Sigmoid colon (tissue), 7 donors: Measurements from ENCODE around the gene SLC45A3. TPM values are rescaled to one million over a fixed set of nuclear protein-coding genes. Genes with fewer than 3 reads are reported as not detected.

Experiments
- DNase-seq: peaks from one replicate; pipeline ENCODE4 v3.0.0-alpha.2; 2019
- H3K27ac ChIP-seq, 4 donors: fragments of 200-600 bp; sonication (generic); one replicate each; pipeline ENCODE4 v1.5.1; 2016 to 2019; ENCODE audit warnings: mild to moderate bottlenecking in 1 of 4
- H3K27me3 ChIP-seq, 3 donors: fragments of 200-600 bp; sonication (generic); one replicate each; pipeline ENCODE4 v1.5.1; 2019; ENCODE audit warnings: mild to moderate bottlenecking in 1 of 3
- H3K36me3 ChIP-seq, 4 donors: fragments of 200-600 bp; sonication (generic); one replicate each; pipeline ENCODE4 v1.5.1; 2016 to 2019
- H3K4me1 ChIP-seq, 4 donors: fragments of 200-600 bp; sonication (generic); one replicate each; pipeline ENCODE4 v1.5.1; 2017 to 2019
- H3K4me3 ChIP-seq, 4 donors: fragments of 200-600 bp; sonication (generic); one replicate each; pipeline ENCODE4 v1.5.1; 2017 to 2019; ENCODE audit warnings: mild to moderate bottlenecking in 2 of 4, moderate library complexity in 1 of 4
- H3K9me3 ChIP-seq, 4 donors: fragments of 200-600 bp in 3 of 4; sonication (generic) in 3 of 4; one replicate each; pipeline versions ENCODE4 v1.5.1 to v1.6.1; 2013 to 2019
- CTCF ChIP-seq, 4 experiments: fragments of 450-650 bp in 3 of 4; fragments of 200-600 bp in 1 of 4; IDR thresholded peaks; one replicate each; pipeline ENCODE4 v1.5.1; 2016 to 2019; ENCODE audit warnings: antibody characterized with exemption in 4 of 4, mild to moderate bottlenecking in 3 of 4, moderate library complexity in 2 of 4
- EP300 ChIP-seq, 4 donors: sonication (generic); formaldehyde crosslinking; IDR thresholded peaks; one replicate each; pipeline ENCODE4 v1.6.1; 2017; ENCODE audit warnings: antibody characterized with exemption in 4 of 4
- POLR2A ChIP-seq, 2 donors: fragments of 450-650 bp; IDR thresholded peaks; one replicate each; pipeline ENCODE4 v1.6.1; 2016; ENCODE audit warnings: antibody characterized with exemption in 2 of 2, mild to moderate bottlenecking in 2 of 2, moderate library complexity in 2 of 2
- POLR2AphosphoS5 ChIP-seq, 4 donors: sonication (generic); formaldehyde crosslinking; IDR thresholded peaks; one replicate each; pipeline ENCODE4 v1.6.1; 2017; ENCODE audit warnings: antibody characterized with exemption in 4 of 4
- WGBS, 2 donors: extraction: QIAGEN DNeasy Blood & Tissue Kit; methylation state at CpG; one replicate each; pipeline ENCODE4 v1.1.7; 2013; 5-methylcytosine and 5-hydroxymethylcytosine counted together
- intact Hi-C: fragments of 100-400 bp; cut with DNase I; formaldehyde crosslinking; loops from one replicate; pipeline ENCODE4 v1.15.1; 2023
- polyA plus RNA-seq, 3 donors: library from polyadenylated mRNA; stranded (reverse); fragments of 200-250 nt; gene quantifications; one replicate each; pipeline ENCODE4 v1.2.3, GENCODE V29; 2013
- total RNA-seq, 4 donors: library from RNA; depleted of rRNA; stranded (reverse); fragments of >200 nt; gene quantifications; one replicate each; pipeline ENCODE4 v1.1.0, GENCODE V29; 2016
- donor health status: healthy with polysubstance abuse.
- donor health status: Bipolar disorder and iron deficiency.
- donor health status: healthy.

SLC45A3 gene
- total and polyA plus RNA-seq, 7 donors = 0.68 to 15.2 (median 2.2) TPM

- Histone ChIP-seq H3K4me3 (no peak overlapping the region), H3K36me3 (peaks cover 20 to 97% (median 42%) of the 10 kb centered on the region in 4 donors), H3K27me3 (no peaks in the 10 kb centered on the region), H3K9me3 (no peaks in the 10 kb centered on the region), H3K27ac (no peak overlapping the region), H3K4me1 (peaks cover 0 to 5% (median 0%) of the 10 kb centered on the region in 4 donors)
- intact Hi-C loops = no loop called here
- no peak for DNase-seq
- TF ChIP-seq CTCF (IDR thresholded peaks at IDR 0.05) = no peak
- TF ChIP-seq POLR2A (IDR thresholded peaks at IDR 0.05) = no peak
- no peak for TF ChIP-seq EP300 (IDR thresholded peaks at IDR 0.05)
- TF ChIP-seq POLR2AphosphoS5 (IDR thresholded peaks at IDR 0.05) = no peak
- WGBS, 2 donors = 68 to 80% methylated on average over 3 of the region's 3 CpGs
Measured at GRCh38 chr1:205719015-205719414, 38.7 kb upstream of the SLC45A3 start.

GRCh38 chr1:205716371-205717132 lies 36.2 kb upstream of the SLC45A3 start:
- Histone ChIP-seq H3K27ac (no peak overlapping the region), H3K4me1 (peaks cover 0 to 15% (median 5%) of the 10 kb centered on the region in 4 donors)

GRCh38 chr1:205715628-205716027 lies 35.3 kb upstream of the SLC45A3 start:
- intact Hi-C loops = no loop called here
- no peak overlapping the region for H3K27ac ChIP-seq
- H3K36me3 ChIP-seq = peaks cover 20 to 64% (median 37%) of the 10 kb centered on the region in 4 donors
- H3K4me3 ChIP-seq = no peak overlapping the region
- no peaks in the 10 kb centered on the region for H3K9me3 ChIP-seq
- H3K4me1 ChIP-seq = peaks cover 0 to 15% (median 7%) of the 10 kb centered on the region in 4 donors
- no peak for DNase-seq
- TF ChIP-seq CTCF (IDR thresholded peaks at IDR 0.05) = no peak
- no peak for TF ChIP-seq POLR2A (IDR thresholded peaks at IDR 0.05)
- no peak for TF ChIP-seq POLR2AphosphoS5 (IDR thresholded peaks at IDR 0.05)
- TF ChIP-seq EP300 (IDR thresholded peaks at IDR 0.05) = no peak
- WGBS, 2 donors = 40 to 64% methylated on average over 5 of the region's 5 CpGs
- H3K27me3 ChIP-seq = no peaks in the 10 kb centered on the region

More at GRCh38 chr1:205716371-205717132, 36.2 kb upstream of the SLC45A3 start:
- intact Hi-C loops = no loop called here
- Histone ChIP-seq H3K36me3 (peaks cover 20 to 73% (median 42%) of the 10 kb centered on the region in 4 donors), H3K4me3 (no peak overlapping the region), H3K9me3 (no peaks in the 10 kb centered on the region), H3K27me3 (no peaks in the 10 kb centered on the region)
- TF ChIP-seq EP300 (IDR thresholded peaks at IDR 0.05) (no peak), POLR2AphosphoS5 (IDR thresholded peaks at IDR 0.05) (no peak), CTCF (IDR thresholded peaks at IDR 0.05) (no peak), POLR2A (IDR thresholded peaks at IDR 0.05) (no peak)
- 23 to 67% methylated on average over 7 of the region's 7 CpGs for WGBS, 2 donors
- DNase-seq = no peak

- intact Hi-C loops = no loop called here
- 70 to 82% methylated on average over 4 of the region's 4 CpGs for WGBS, 2 donors
- DNase-seq = no peak
- Histone ChIP-seq H3K4me3 (no peak overlapping the region), H3K36me3 (peaks cover 12 to 57% (median 30%) of the 10 kb centered on the region in 4 donors), H3K27me3 (no peaks in the 10 kb centered on the region), H3K27ac (no peak overlapping the region), H3K9me3 (no peaks in the 10 kb centered on the region), H3K4me1 (peaks cover 0 to 15% (median 8%) of the 10 kb centered on the region in 4 donors)
- TF ChIP-seq EP300 (IDR thresholded peaks at IDR 0.05) = no peak
- no peak for TF ChIP-seq CTCF (IDR thresholded peaks at IDR 0.05)
- TF ChIP-seq POLR2AphosphoS5 (IDR thresholded peaks at IDR 0.05) = no peak
- no peak for TF ChIP-seq POLR2A (IDR thresholded peaks at IDR 0.05)
Measured at GRCh38 chr1:205714906-205715246, 34.6 kb upstream of the SLC45A3 start.
